Erythroblast (primary cell): ENCODE results near the gene ZNF705A.
"Not testable (repeated sequence)": the region's sequence is repeated elsewhere in the genome, so short reads cannot be mapped to it uniquely, and the experiment has no call there.

Experiments
- GATA1 ChIP-seq: IDR thresholded peaks from 2 replicates; pipeline ENCODE4 v1.6.1; 2011; ENCODE audit warnings: low read depth, mild to moderate bottlenecking, control low read depth, low read length, moderate library complexity
- POLR2A ChIP-seq: IDR thresholded peaks from 2 replicates; pipeline ENCODE4 v1.6.1; 2011; ENCODE audit warnings: mild to moderate bottlenecking, low read length

- TF ChIP-seq POLR2A, GATA1: not testable (repeated sequence)
Measured at GRCh38 chr12:8197685-8198308, 41.0 kb downstream of the ZNF705A start.
